HCT116 (cell line): ENCODE measurements around the gene C1orf174.

Source experiments
- JUND ChIP-seq: IDR thresholded peaks from 2 replicates; pipeline ENCODE4 v1.6.1; 2012
- SP1 ChIP-seq: IDR thresholded peaks from 2 replicates; pipeline ENCODE4 v1.6.1; 2012; ENCODE audit warnings: low read depth
- TF ChIP-seq, protein P1 (sequence below): IDR thresholded peaks from 2 replicates; pipeline ENCODE4 v1.6.1; 2011; ENCODE audit warnings: mild to moderate bottlenecking, low read length, moderate library complexity; ENCODE audit not compliant: insufficient replicate concordance; ENCODE audit errors: extremely low read depth
- TF ChIP-seq, protein P2 (sequence below), 3 experiments: fragments of 200-600 bp in 1 of 3; sonication (generic) in 1 of 3; IDR thresholded peaks in 2 of 3; conservative IDR thresholded peaks in 1 of 3; 2 replicates each; pipeline ENCODE4 v1.5.1; 2012 to 2017; ENCODE audit warnings: low read depth in 2 of 3, low read length in 2 of 3, antibody characterized with exemption in 1 of 3, borderline replicate concordance in 1 of 3, control low read depth in 1 of 3, mild to moderate bottlenecking in 1 of 3, mixed read lengths in 1 of 3, mixed run types in 1 of 3, moderate library complexity in 1 of 3; ENCODE audit not compliant: insufficient read depth in 1 of 3

GRCh38 chr1:3924186-3924824 is 24.2 kb upstream of the C1orf174 start:
- TF ChIP-seq, protein P1, sequence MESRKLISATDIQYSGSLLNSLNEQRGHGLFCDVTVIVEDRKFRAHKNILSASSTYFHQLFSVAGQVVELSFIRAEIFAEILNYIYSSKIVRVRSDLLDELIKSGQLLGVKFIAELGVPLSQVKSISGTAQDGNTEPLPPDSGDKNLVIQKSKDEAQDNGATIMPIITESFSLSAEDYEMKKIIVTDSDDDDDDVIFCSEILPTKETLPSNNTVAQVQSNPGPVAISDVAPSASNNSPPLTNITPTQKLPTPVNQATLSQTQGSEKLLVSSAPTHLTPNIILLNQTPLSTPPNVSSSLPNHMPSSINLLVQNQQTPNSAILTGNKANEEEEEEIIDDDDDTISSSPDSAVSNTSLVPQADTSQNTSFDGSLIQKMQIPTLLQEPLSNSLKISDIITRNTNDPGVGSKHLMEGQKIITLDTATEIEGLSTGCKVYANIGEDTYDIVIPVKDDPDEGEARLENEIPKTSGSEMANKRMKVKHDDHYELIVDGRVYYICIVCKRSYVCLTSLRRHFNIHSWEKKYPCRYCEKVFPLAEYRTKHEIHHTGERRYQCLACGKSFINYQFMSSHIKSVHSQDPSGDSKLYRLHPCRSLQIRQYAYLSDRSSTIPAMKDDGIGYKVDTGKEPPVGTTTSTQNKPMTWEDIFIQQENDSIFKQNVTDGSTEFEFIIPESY = no peak
- TF ChIP-seq, protein P2, sequence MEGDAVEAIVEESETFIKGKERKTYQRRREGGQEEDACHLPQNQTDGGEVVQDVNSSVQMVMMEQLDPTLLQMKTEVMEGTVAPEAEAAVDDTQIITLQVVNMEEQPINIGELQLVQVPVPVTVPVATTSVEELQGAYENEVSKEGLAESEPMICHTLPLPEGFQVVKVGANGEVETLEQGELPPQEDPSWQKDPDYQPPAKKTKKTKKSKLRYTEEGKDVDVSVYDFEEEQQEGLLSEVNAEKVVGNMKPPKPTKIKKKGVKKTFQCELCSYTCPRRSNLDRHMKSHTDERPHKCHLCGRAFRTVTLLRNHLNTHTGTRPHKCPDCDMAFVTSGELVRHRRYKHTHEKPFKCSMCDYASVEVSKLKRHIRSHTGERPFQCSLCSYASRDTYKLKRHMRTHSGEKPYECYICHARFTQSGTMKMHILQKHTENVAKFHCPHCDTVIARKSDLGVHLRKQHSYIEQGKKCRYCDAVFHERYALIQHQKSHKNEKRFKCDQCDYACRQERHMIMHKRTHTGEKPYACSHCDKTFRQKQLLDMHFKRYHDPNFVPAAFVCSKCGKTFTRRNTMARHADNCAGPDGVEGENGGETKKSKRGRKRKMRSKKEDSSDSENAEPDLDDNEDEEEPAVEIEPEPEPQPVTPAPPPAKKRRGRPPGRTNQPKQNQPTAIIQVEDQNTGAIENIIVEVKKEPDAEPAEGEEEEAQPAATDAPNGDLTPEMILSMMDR (IDR thresholded peaks at IDR 0.05 in 2 of 3, conservative IDR thresholded peaks at IDR 0.05 in 1 of 3; ENCODE audit: borderline replicate concordance in 1 of 3, insufficient read depth in 1 of 3, low read depth in 2 of 3, low read length in 2 of 3) = no peak
- no peak for TF ChIP-seq JUND
- no peak for TF ChIP-seq SP1
